CD14-positive monocyte (primary cell): ENCODE results near the gene TPP2. TPM values are rescaled to one million over a fixed set of nuclear protein-coding genes. Genes with fewer than 3 reads are reported as not detected.

Experiments
- DNase-seq, 3 donors: peaks; one replicate each; pipeline ENCODE4 v3.0.0-alpha.2; 2011 to 2022
- H2AFZ ChIP-seq: 2 replicates; pipeline ENCODE4 v1.6.0; 2012; ENCODE audit warnings: mild to moderate bottlenecking, low read depth, low read length, inconsistent platforms; ENCODE audit not compliant: insufficient read depth, poor library complexity, severe bottlenecking
- H3K27ac ChIP-seq, 2 donors: 1 replicate in 1 of 2; 2 replicates in 1 of 2; pipeline ENCODE4 v1.5.1; 2012 to 2013; ENCODE audit warnings: low read length in 2 of 2, control low read depth in 1 of 2, inconsistent platforms in 1 of 2, low read depth in 1 of 2, mild to moderate bottlenecking in 1 of 2
- H3K27me3 ChIP-seq, 2 donors: one replicate each; pipeline versions ENCODE4 v1.6.0 to v1.6.1; 2011 to 2013; ENCODE audit warnings: low read length in 2 of 2; ENCODE audit not compliant: control insufficient read depth in 2 of 2, insufficient read depth in 2 of 2
- H3K36me3 ChIP-seq, 2 donors: replicated peaks in 1 of 2; 1 replicate in 1 of 2; 2 replicates in 1 of 2; pipeline versions ENCODE4 v1.5.1 to v1.6.1; 2012 to 2013; ENCODE audit warnings: low read length in 2 of 2, control low read depth in 1 of 2, inconsistent platforms in 1 of 2, mild to moderate bottlenecking in 1 of 2; ENCODE audit not compliant: insufficient read depth in 2 of 2, control insufficient read depth in 1 of 2
- H3K4me1 ChIP-seq, 2 donors: 1 replicate in 1 of 2; 2 replicates in 1 of 2; pipeline versions ENCODE4 v1.5.1 to v1.6.1; 2012 to 2013; ENCODE audit warnings: low read length in 2 of 2, control low read depth in 1 of 2, inconsistent platforms in 1 of 2, mild to moderate bottlenecking in 1 of 2, moderate library complexity in 1 of 2; ENCODE audit not compliant: insufficient read depth in 2 of 2, control insufficient read depth in 1 of 2
- H3K4me2 ChIP-seq: replicated peaks from 2 replicates; pipeline ENCODE3; 2012; ENCODE audit warnings: low read length, moderate library complexity, mild to moderate bottlenecking; ENCODE audit not compliant: poor library complexity, severe bottlenecking; ENCODE audit errors: extremely low read depth
- H3K4me3 ChIP-seq, 3 experiments: fragments of 200-600 bp in 1 of 3; sonication (generic) in 1 of 3; replicated peaks in 1 of 3; 1 replicate in 2 of 3; 2 replicates in 1 of 3; pipeline ENCODE4 v1.5.1; 2011 to 2013; ENCODE audit warnings: low read length in 3 of 3, mild to moderate bottlenecking in 3 of 3, control low read depth in 2 of 3, low read depth in 2 of 3, inconsistent platforms in 1 of 3, moderate library complexity in 1 of 3
- H3K79me2 ChIP-seq: 2 replicates; pipeline ENCODE4 v1.6.0; 2012; ENCODE audit warnings: mild to moderate bottlenecking, control low read depth, inconsistent platforms, low read length, moderate library complexity; ENCODE audit not compliant: insufficient read depth
- H3K9ac ChIP-seq: 2 replicates; pipeline ENCODE4 v1.6.0; 2017; ENCODE audit warnings: low read length, mild to moderate bottlenecking; ENCODE audit not compliant: insufficient read depth, poor library complexity, severe bottlenecking
- H3K9me3 ChIP-seq, 2 donors: replicated peaks in 1 of 2; 1 replicate in 1 of 2; 2 replicates in 1 of 2; pipeline versions ENCODE4 v1.5.1 to v1.6.1; 2012 to 2013; ENCODE audit warnings: low read length in 2 of 2, control low read depth in 1 of 2; ENCODE audit not compliant: control insufficient read depth in 1 of 2, insufficient read depth in 1 of 2
- H4K20me1 ChIP-seq: 2 replicates; pipeline ENCODE4 v1.6.0; 2012; ENCODE audit warnings: mild to moderate bottlenecking, low read length, control low read depth, moderate library complexity; ENCODE audit not compliant: insufficient read depth
- H3K27ac Mint-ChIP-seq, 7 donors: one replicate each; pipeline ENCODE4 v1.8.0; 2020; ENCODE audit warnings: mild to moderate bottlenecking in 7 of 7, mixed read lengths in 7 of 7, moderate library complexity in 6 of 7, inconsistent platforms in 2 of 7
- H3K27me3 Mint-ChIP-seq, 3 donors: one replicate each; pipeline ENCODE4 v1.8.0; 2021 to 2022; ENCODE audit warnings: low read depth in 3 of 3, mild to moderate bottlenecking in 3 of 3, mixed read lengths in 3 of 3, moderate library complexity in 3 of 3, inconsistent platforms in 1 of 3
- H3K36me3 Mint-ChIP-seq, 2 donors: one replicate each; pipeline ENCODE4 v1.8.0; 2020; ENCODE audit warnings: mixed read lengths in 2 of 2, inconsistent platforms in 1 of 2, mild to moderate bottlenecking in 1 of 2
- H3K4me1 Mint-ChIP-seq: one replicate; pipeline ENCODE4 v1.8.0; 2020; ENCODE audit warnings: mild to moderate bottlenecking, mixed read lengths
- H3K4me3 Mint-ChIP-seq, 2 donors: one replicate each; pipeline ENCODE4 v1.8.0; 2020; ENCODE audit warnings: mild to moderate bottlenecking in 2 of 2, mixed read lengths in 2 of 2, moderate library complexity in 1 of 2
- H3K9me3 Mint-ChIP-seq, 7 donors: one replicate each; pipeline ENCODE4 v1.8.0; 2020 to 2022; ENCODE audit warnings: mixed read lengths in 7 of 7, mild to moderate bottlenecking in 6 of 7, moderate library complexity in 6 of 7, inconsistent platforms in 2 of 7
- CTCF ChIP-seq: fragments of 200-600 bp; IDR thresholded peaks from one replicate; pipeline ENCODE4 v1.8.0; 2022; ENCODE audit warnings: antibody characterized with exemption, mild to moderate bottlenecking
- WGBS: methylation state at CpG from one replicate; pipeline ENCODE4 v1.1.5; 2013; ENCODE audit warnings: missing lambda C conversion rate; ENCODE audit not compliant: insufficient coverage; 5-methylcytosine and 5-hydroxymethylcytosine counted together
- intact Hi-C, 2 donors: fragments of 100-400 bp; cut with micrococcal nuclease; formaldehyde crosslinking; loops; one replicate each; pipeline versions ENCODE4 v1.15.0 to v1.15.1; 2023
- polyA plus RNA-seq, 3 donors: library from polyadenylated mRNA; depleted of rRNA in 1 of 3; unstranded in 2 of 3; stranded (reverse) in 1 of 3; fragments of 300-500 nt in 2 of 3; fragments of >200 nt in 1 of 3; fragmentation: Illumina TruSeq in 2 of 3; gene quantifications; 1 replicate in 2 of 3; 2 replicates in 1 of 3; pipeline ENCODE4 v1.2.3, GENCODE V29; 2012 to 2021

TPP2 gene
- polyA plus RNA-seq, 3 donors, result 18.0 to 39.7 (median 26.0) TPM

GRCh38 chr13:102648046-102648445, 51.3 kb downstream of the TPP2 start:
- 78% methylated on average over 3 of the region's 3 CpGs for WGBS
- Histone ChIP-seq H4K20me1 (no peaks in the 10 kb centered on the region), H3K9me3 (no peaks in the 10 kb centered on the region), H3K4me3 (no peak overlapping the region), H3K79me2 (no peaks in the 10 kb centered on the region), H2AFZ (no peak overlapping the region), H3K4me1 (no peaks in the 10 kb centered on the region), H3K27me3 (no peaks in the 10 kb centered on the region), H3K4me2 (no peak overlapping the region), H3K27ac (no peak overlapping the region), H3K9ac (no peak overlapping the region), H3K36me3 (peaks cover 94 to 97% of the 10 kb centered on the region in 2 donors)
- Mint-ChIP-seq H3K4me1 (no peaks in the 10 kb centered on the region), H3K4me3 (no peak overlapping the region), H3K9me3 (no peaks in the 10 kb centered on the region), H3K36me3 (peaks cover 77 to 88% of the 10 kb centered on the region in 2 donors), H3K27me3 (no peaks in the 10 kb centered on the region), H3K27ac (no peak overlapping the region)
- DNase-seq, result no peak
- intact Hi-C loops, result no loop called here
- no peak for TF ChIP-seq CTCF

GRCh38 chr13:102650444-102650843, 53.7 kb downstream of the TPP2 start:
- H3K27me3 ChIP-seq, result no peaks in the 10 kb centered on the region
- Mint-ChIP-seq H3K27ac (no peak overlapping the region), H3K4me3 (no peak overlapping the region), H3K9me3 (peaks cover 0 to 2% (median 0%) of the 10 kb centered on the region in 7 donors), H3K36me3 (peaks cover 55 to 76% of the 10 kb centered on the region in 2 donors), H3K4me1 (no peaks in the 10 kb centered on the region), H3K27me3 (no peaks in the 10 kb centered on the region)
- H4K20me1 ChIP-seq, result no peaks in the 10 kb centered on the region
- TF ChIP-seq CTCF, result no peak
- H3K4me1 ChIP-seq, result no peaks in the 10 kb centered on the region
- no peak overlapping the region for H3K9ac ChIP-seq
- peaks cover 83 to 95% of the 10 kb centered on the region in 2 donors for H3K36me3 ChIP-seq
- H3K4me2 ChIP-seq, result no peak overlapping the region
- H3K79me2 ChIP-seq, result no peaks in the 10 kb centered on the region
- 80% methylated on average over 1 of the region's 3 CpGs for WGBS
- intact Hi-C loops, result no loop called here
- no peak overlapping the region for H3K4me3 ChIP-seq
- H2AFZ ChIP-seq, result no peak overlapping the region
- H3K9me3 ChIP-seq, result no peaks in the 10 kb centered on the region
- no peak overlapping the region for H3K27ac ChIP-seq
- no peak for DNase-seq
